ENCODE data around the gene SLC25A12. TPM values are rescaled to one million over a fixed set of nuclear protein-coding genes. Genes with fewer than 3 reads are reported as not detected.

Gene SLC25A12
- polyA plus RNA-seq, 1 donor from 2014 or later, result 122 TPM

DNA sequence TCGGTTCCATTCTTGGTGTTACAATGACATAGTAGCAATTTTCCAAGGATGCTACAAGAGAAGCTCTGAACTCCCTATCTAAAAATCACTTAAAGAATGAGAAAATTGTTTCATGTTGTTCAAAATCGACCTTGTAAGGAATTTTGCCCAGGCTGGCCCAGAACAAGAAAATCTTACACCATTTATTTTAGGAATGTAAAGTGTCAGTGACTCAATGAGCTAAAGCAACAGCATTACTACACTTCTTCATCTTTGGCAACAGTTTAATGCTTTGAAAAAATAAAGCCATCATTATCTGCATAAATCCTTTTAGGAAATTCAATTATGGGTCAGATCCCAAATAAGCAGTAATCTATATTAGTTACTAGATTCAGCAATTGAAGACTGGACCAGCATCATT lies 38.6 kb downstream of the SLC25A12 start:
- H3K27ac ChIP-seq (ENCODE audit: low read length), result no peak overlapping the region

DNA sequence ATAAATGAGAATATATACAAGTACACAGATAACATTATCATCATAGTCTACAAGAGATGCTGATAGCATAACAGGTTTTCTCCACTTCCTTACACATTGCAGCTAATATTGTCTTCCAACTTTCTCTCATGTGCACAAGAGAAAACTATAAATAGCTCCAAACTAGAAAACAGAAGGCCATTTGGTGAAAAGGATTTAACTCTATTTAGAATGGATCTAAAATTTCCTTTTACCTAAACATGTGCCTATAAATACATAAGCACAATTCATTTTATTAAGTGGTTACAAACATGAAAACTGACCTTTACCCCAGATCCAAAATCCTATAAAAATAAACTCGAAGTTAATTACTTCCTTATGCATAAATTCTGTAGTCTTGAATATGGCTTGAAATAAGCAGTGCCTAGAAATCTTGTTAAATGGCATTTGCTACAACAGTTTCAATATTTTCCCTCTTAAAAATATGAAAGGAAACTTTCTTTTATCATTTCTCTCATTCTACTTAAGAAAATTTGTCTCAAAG lies 41.6 kb downstream of the SLC25A12 start:
- Histone ChIP-seq H3K36me3 (ENCODE audit: insufficient read depth, low read length) (no peaks in the 10 kb centered on the region), H3K9me2 (ENCODE audit: insufficient read depth, low read length) (no peaks in the 10 kb centered on the region), H3K79me2 (replicated peaks; ENCODE audit: insufficient read depth, low read length) (peaks cover 4% of the 10 kb centered on the region), H3K4me2 (ENCODE audit: low read length) (no peak overlapping the region), H3F3A (ENCODE audit: insufficient read depth, low read length, poor library complexity, severe bottlenecking) (no peaks in the 10 kb centered on the region), H2AFZ (ENCODE audit: low read depth, low read length) (no peak overlapping the region), H3K4me3 (ENCODE audit: low read length) (no peak overlapping the region), H4K20me1 (ENCODE audit: insufficient read depth) (no peaks in the 10 kb centered on the region), H3K27ac (ENCODE audit: low read length) (no peak overlapping the region), H3K27me3 (ENCODE audit: insufficient read depth, low read depth, low read length) (no peaks in the 10 kb centered on the region), H3K9me3 (ENCODE audit: low read length) (no peaks in the 10 kb centered on the region), H3K9ac (ENCODE audit: low read length) (no peak overlapping the region)
- TF ChIP-seq RAD21 (conservative IDR thresholded peaks at IDR 0.05) (no peak), EZH2 (IDR thresholded peaks at IDR 0.05; ENCODE audit: borderline replicate concordance, insufficient read depth, low read length, poor library complexity, severe bottlenecking) (no peak), TAF1 (IDR thresholded peaks at IDR 0.05; ENCODE audit: low read depth) (no peak), EP300 (conservative IDR thresholded peaks at IDR 0.05; ENCODE audit: poor library complexity, severe bottlenecking) (no peak), POLR2AphosphoS5 (IDR thresholded peaks at IDR 0.05) (no peak), SMC3 (conservative IDR thresholded peaks at IDR 0.05; ENCODE audit: poor library complexity) (no peak), MXI1 (conservative IDR thresholded peaks at IDR 0.05; ENCODE audit: poor library complexity, severe bottlenecking) (no peak)
- TF ChIP-seq, protein P1, sequence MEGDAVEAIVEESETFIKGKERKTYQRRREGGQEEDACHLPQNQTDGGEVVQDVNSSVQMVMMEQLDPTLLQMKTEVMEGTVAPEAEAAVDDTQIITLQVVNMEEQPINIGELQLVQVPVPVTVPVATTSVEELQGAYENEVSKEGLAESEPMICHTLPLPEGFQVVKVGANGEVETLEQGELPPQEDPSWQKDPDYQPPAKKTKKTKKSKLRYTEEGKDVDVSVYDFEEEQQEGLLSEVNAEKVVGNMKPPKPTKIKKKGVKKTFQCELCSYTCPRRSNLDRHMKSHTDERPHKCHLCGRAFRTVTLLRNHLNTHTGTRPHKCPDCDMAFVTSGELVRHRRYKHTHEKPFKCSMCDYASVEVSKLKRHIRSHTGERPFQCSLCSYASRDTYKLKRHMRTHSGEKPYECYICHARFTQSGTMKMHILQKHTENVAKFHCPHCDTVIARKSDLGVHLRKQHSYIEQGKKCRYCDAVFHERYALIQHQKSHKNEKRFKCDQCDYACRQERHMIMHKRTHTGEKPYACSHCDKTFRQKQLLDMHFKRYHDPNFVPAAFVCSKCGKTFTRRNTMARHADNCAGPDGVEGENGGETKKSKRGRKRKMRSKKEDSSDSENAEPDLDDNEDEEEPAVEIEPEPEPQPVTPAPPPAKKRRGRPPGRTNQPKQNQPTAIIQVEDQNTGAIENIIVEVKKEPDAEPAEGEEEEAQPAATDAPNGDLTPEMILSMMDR (IDR thresholded peaks at IDR 0.05; ENCODE audit: poor library complexity, severe bottlenecking), result no peak
- TF ChIP-seq, protein P2, sequence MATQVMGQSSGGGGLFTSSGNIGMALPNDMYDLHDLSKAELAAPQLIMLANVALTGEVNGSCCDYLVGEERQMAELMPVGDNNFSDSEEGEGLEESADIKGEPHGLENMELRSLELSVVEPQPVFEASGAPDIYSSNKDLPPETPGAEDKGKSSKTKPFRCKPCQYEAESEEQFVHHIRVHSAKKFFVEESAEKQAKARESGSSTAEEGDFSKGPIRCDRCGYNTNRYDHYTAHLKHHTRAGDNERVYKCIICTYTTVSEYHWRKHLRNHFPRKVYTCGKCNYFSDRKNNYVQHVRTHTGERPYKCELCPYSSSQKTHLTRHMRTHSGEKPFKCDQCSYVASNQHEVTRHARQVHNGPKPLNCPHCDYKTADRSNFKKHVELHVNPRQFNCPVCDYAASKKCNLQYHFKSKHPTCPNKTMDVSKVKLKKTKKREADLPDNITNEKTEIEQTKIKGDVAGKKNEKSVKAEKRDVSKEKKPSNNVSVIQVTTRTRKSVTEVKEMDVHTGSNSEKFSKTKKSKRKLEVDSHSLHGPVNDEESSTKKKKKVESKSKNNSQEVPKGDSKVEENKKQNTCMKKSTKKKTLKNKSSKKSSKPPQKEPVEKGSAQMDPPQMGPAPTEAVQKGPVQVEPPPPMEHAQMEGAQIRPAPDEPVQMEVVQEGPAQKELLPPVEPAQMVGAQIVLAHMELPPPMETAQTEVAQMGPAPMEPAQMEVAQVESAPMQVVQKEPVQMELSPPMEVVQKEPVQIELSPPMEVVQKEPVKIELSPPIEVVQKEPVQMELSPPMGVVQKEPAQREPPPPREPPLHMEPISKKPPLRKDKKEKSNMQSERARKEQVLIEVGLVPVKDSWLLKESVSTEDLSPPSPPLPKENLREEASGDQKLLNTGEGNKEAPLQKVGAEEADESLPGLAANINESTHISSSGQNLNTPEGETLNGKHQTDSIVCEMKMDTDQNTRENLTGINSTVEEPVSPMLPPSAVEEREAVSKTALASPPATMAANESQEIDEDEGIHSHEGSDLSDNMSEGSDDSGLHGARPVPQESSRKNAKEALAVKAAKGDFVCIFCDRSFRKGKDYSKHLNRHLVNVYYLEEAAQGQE (IDR thresholded peaks at IDR 0.05; ENCODE audit: borderline replicate concordance), result no peak

More for the DNA sequence above, 38.6 kb downstream of the SLC25A12 start:
- Histone ChIP-seq H3K27me3 (ENCODE audit: insufficient read depth, low read depth, low read length) (no peaks in the 10 kb centered on the region), H3K36me3 (ENCODE audit: insufficient read depth, low read length) (no peaks in the 10 kb centered on the region), H3K4me3 (ENCODE audit: low read length) (no peak overlapping the region), H3K9me2 (ENCODE audit: insufficient read depth, low read length) (no peaks in the 10 kb centered on the region), H3K9me3 (ENCODE audit: low read length) (no peaks in the 10 kb centered on the region), H2AFZ (ENCODE audit: low read depth, low read length) (no peak overlapping the region), H3F3A (ENCODE audit: insufficient read depth, low read length, poor library complexity, severe bottlenecking) (no peaks in the 10 kb centered on the region), H3K9ac (ENCODE audit: low read length) (no peak overlapping the region), H3K79me2 (replicated peaks; ENCODE audit: insufficient read depth, low read length) (peaks cover 4% of the 10 kb centered on the region), H3K4me2 (ENCODE audit: low read length) (no peak overlapping the region), H4K20me1 (ENCODE audit: insufficient read depth) (no peaks in the 10 kb centered on the region)
- no peak for TF ChIP-seq TAF1 (IDR thresholded peaks at IDR 0.05; ENCODE audit: low read depth)
- TF ChIP-seq, protein P1 (IDR thresholded peaks at IDR 0.05; ENCODE audit: poor library complexity, severe bottlenecking), result no peak
- no peak for TF ChIP-seq SMC3 (conservative IDR thresholded peaks at IDR 0.05; ENCODE audit: poor library complexity)
- no peak for TF ChIP-seq EP300 (conservative IDR thresholded peaks at IDR 0.05; ENCODE audit: poor library complexity, severe bottlenecking)
- no peak for TF ChIP-seq POLR2AphosphoS5 (IDR thresholded peaks at IDR 0.05)
- no peak for TF ChIP-seq EZH2 (IDR thresholded peaks at IDR 0.05; ENCODE audit: borderline replicate concordance, insufficient read depth, low read length, poor library complexity, severe bottlenecking)
- no peak for TF ChIP-seq MXI1 (conservative IDR thresholded peaks at IDR 0.05; ENCODE audit: poor library complexity, severe bottlenecking)
- TF ChIP-seq RAD21 (conservative IDR thresholded peaks at IDR 0.05), result no peak
- TF ChIP-seq, protein P2 (IDR thresholded peaks at IDR 0.05; ENCODE audit: borderline replicate concordance), result no peak

Measured in neural cell (in vitro differentiated cells).